ENCODE measurements around the gene MERTK. TPM values are rescaled to one million over a fixed set of nuclear protein-coding genes. Genes with fewer than 3 reads are reported as not detected.

Gene MERTK
- total RNA-seq, 6 experiments from 2014 or later: not detected

DNA sequence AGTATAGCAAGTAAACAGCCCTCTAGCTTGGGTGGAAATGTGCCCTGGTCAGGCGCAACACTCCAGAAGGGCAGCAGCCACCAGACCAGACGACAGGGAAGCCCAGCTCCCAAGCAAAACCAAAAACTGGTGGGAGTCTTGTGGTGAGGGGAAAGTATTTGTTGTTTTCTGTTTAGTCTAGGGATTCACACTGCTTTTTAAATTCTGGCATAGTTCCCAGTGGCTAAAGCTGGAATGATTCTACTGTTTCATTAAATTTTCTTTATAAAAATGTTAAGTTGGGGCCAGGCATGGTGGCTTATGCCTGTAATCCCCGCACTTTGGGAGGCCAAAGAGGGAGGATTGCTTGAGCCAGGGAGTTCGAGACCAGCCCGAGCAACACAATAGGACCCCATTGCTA, 38.5 kb downstream of the MERTK start:
- peaks cover 26% of the 10 kb centered on the region for H3K27me3 Mint-ChIP-seq (ENCODE audit: insufficient read depth)
- H3K4me1 Mint-ChIP-seq (ENCODE audit: low read depth): no peaks in the 10 kb centered on the region
- no peaks in the 10 kb centered on the region for H3K36me3 Mint-ChIP-seq (ENCODE audit: low read depth)
- DNase-seq: no peak
- H3K9me3 Mint-ChIP-seq: no peaks in the 10 kb centered on the region
- H3K4me3 Mint-ChIP-seq: no peak overlapping the region
- no peak overlapping the region for H3K27ac Mint-ChIP-seq
- TF ChIP-seq, protein P1, sequence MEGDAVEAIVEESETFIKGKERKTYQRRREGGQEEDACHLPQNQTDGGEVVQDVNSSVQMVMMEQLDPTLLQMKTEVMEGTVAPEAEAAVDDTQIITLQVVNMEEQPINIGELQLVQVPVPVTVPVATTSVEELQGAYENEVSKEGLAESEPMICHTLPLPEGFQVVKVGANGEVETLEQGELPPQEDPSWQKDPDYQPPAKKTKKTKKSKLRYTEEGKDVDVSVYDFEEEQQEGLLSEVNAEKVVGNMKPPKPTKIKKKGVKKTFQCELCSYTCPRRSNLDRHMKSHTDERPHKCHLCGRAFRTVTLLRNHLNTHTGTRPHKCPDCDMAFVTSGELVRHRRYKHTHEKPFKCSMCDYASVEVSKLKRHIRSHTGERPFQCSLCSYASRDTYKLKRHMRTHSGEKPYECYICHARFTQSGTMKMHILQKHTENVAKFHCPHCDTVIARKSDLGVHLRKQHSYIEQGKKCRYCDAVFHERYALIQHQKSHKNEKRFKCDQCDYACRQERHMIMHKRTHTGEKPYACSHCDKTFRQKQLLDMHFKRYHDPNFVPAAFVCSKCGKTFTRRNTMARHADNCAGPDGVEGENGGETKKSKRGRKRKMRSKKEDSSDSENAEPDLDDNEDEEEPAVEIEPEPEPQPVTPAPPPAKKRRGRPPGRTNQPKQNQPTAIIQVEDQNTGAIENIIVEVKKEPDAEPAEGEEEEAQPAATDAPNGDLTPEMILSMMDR (IDR thresholded peaks at IDR 0.05): no peak

DNA sequence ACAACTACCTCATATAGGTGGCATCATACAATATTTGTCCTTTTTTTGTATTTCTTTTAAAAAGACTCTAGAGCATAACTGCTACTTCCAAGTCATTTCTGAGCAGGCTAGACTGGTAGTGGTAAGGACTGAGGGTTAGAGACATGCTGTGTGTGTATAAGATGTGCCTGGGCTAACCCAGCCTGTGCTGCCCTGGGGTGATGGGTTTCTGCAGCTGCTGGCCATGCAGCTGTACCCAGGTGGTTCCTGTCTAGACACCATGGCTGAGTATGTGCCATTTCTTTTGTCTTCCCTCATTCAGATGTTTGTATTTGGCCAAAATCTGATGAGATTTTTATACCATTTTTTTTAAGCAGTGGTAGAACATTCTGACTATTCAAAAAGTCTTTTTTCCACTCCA, 40.0 kb downstream of the MERTK start:
- Mint-ChIP-seq H3K9me3 (no peaks in the 10 kb centered on the region), H3K4me3 (no peak overlapping the region), H3K36me3 (ENCODE audit: low read depth) (no peaks in the 10 kb centered on the region), H3K27me3 (ENCODE audit: insufficient read depth) (peaks cover 38% of the 10 kb centered on the region), H3K4me1 (ENCODE audit: low read depth) (no peaks in the 10 kb centered on the region), H3K27ac (no peak overlapping the region)
- no peak for DNase-seq
- TF ChIP-seq, protein P1 (IDR thresholded peaks at IDR 0.05): no peak

DNA sequence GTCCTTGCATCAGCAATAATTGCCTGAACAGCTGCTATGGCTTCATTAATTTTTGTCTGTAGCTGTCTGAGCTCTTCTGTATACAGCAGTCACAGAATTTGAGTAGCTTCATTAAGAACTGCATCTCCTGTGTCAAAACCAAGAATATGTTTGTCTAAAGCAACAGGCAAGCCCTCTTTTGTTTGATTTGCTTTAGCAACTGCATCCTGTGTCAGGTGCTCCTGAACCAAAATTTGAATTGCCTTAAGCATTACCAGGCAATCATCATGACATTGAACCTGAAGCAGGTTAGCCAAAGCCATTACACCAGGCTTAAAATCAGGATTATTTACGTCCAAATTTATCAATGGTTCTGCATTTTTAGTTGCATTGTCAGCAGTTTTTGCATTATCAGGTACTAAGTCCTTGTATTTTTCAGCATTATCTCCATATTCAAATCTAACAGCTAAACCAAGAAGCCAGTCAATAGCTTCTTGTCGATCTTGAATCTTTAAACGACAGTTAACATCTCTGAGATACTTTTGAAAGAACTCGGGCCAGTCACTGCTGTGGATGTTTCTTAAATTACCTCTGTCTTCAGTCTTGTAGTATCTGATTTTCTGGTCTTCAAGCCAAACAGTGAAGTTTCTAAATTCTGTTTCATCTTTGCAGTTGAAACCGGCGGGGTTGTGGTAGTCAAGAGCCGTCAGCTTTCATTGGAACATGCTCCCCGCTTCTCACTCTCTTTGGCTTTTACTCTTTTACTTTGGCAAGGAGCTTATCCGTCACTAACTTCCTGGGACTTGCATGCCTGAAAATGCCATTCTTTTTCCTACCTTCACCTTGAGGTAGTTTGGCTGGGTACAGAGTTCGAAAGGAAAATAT, 42.2 kb downstream of the MERTK start:
- H3K36me3 Mint-ChIP-seq (ENCODE audit: low read depth): no peaks in the 10 kb centered on the region
- H3K27me3 Mint-ChIP-seq (ENCODE audit: insufficient read depth): peaks cover 31% of the 10 kb centered on the region
- no peaks in the 10 kb centered on the region for H3K4me1 Mint-ChIP-seq (ENCODE audit: low read depth)
- no peaks in the 10 kb centered on the region for H3K9me3 Mint-ChIP-seq
- TF ChIP-seq, protein P1 (IDR thresholded peaks at IDR 0.05): no peak
- no peak overlapping the region for H3K4me3 Mint-ChIP-seq
- no peak overlapping the region for H3K27ac Mint-ChIP-seq
- DNase-seq: no peak

DNA sequence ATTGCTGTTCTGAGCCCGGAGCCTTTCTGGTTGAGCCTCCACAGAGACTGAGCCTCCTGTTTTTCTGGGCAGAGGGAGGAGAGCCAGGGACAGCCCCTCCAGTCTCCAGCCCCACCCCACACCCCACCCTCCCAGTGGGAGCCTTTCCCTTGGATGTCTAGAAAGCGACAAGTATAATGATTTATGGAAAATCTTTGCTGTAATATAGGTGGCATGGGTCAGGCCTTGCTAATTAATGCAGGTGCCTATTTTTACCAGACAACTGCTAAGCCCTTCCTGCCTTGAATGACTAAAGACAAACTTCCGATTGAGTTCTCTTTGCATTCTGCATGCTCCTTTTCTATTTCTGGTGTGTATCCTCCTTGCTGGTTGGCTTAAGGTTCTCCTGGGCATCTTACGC, 43.1 kb downstream of the MERTK start:
- Mint-ChIP-seq H3K9me3 (no peaks in the 10 kb centered on the region), H3K27me3 (ENCODE audit: insufficient read depth) (peaks cover 30% of the 10 kb centered on the region), H3K4me1 (ENCODE audit: low read depth) (peaks cover 8% of the 10 kb centered on the region), H3K36me3 (ENCODE audit: low read depth) (no peaks in the 10 kb centered on the region), H3K27ac (no peak overlapping the region), H3K4me3 (no peak overlapping the region)
- TF ChIP-seq, protein P1 (IDR thresholded peaks at IDR 0.05): no peak
- no peak for DNase-seq

DNA sequence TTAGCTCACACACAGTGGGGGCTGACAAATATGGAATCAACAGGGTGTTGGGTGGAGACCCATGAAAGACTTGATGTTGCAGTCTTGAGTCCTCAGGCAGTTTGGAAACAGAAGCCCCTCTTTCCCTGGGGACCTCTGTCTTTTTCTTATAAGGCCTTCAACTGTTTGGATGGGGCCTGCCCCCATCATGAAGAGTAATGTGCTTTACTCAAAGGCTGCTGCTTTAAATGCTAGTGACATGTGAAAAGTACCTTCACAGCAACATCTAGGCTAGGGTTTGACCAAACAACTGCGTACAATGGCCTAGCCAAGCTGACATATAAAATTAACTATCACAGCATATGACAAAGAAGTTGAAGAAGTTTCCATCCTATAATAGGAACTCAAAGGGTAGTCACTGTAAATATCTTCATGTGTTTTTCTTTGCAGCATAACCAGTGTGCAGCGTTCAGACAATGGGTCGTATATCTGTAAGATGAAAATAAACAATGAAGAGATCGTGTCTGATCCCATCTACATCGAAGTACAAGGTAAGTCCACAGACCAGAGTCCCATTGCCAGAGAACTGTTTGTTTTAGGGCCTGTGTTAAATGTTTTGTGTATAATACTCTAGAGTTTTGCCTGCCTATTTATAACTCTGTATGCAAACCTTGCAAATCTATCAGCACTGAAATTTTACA, 46.3 kb downstream of the MERTK start:
- TF ChIP-seq, protein P1 (IDR thresholded peaks at IDR 0.05): no peak
- DNase-seq: no peak
- Mint-ChIP-seq H3K27me3 (ENCODE audit: insufficient read depth) (peaks cover 37% of the 10 kb centered on the region), H3K9me3 (no peaks in the 10 kb centered on the region; the same call in 1 of the 2 replicates), H3K4me3 (no peak overlapping the region), H3K36me3 (ENCODE audit: low read depth) (no peaks in the 10 kb centered on the region), H3K27ac (no peak overlapping the region), H3K4me1 (ENCODE audit: low read depth) (peaks cover 9% of the 10 kb centered on the region)

All from HFFc6 (cell line).